HEK293T (cell line): ENCODE measurements around the gene ATP5MK.

Experiments used
- BHLHE40 ChIP-seq: fragments of 450-650 bp; IDR thresholded peaks from 2 replicates; pipeline ENCODE4 v1.6.1; 2016; ENCODE audit warnings: mild to moderate bottlenecking, moderate library complexity, borderline replicate concordance
- FOXA1 ChIP-seq: fragments of 450-650 bp; IDR thresholded peaks from 2 replicates; pipeline ENCODE4 v1.6.1; 2016; ENCODE audit warnings: mild to moderate bottlenecking
- HDGF ChIP-seq: fragments of 450-650 bp; IDR thresholded peaks from 2 replicates; pipeline ENCODE4 v1.6.1; 2017; ENCODE audit warnings: antibody characterized with exemption, borderline replicate concordance
- LEF1 ChIP-seq: fragments of 450-650 bp; IDR thresholded peaks from 2 replicates; pipeline ENCODE4 v1.6.1; 2017; ENCODE audit warnings: mild to moderate bottlenecking, borderline replicate concordance
- NFRKB ChIP-seq: fragments of 450-650 bp; IDR thresholded peaks from 2 replicates; pipeline ENCODE4 v1.6.1; 2016; ENCODE audit warnings: mild to moderate bottlenecking, moderate library complexity
- SUZ12 ChIP-seq: fragments of 450-650 bp; IDR thresholded peaks from 2 replicates; pipeline ENCODE4 v1.6.1; 2016; ENCODE audit warnings: mild to moderate bottlenecking

DNA sequence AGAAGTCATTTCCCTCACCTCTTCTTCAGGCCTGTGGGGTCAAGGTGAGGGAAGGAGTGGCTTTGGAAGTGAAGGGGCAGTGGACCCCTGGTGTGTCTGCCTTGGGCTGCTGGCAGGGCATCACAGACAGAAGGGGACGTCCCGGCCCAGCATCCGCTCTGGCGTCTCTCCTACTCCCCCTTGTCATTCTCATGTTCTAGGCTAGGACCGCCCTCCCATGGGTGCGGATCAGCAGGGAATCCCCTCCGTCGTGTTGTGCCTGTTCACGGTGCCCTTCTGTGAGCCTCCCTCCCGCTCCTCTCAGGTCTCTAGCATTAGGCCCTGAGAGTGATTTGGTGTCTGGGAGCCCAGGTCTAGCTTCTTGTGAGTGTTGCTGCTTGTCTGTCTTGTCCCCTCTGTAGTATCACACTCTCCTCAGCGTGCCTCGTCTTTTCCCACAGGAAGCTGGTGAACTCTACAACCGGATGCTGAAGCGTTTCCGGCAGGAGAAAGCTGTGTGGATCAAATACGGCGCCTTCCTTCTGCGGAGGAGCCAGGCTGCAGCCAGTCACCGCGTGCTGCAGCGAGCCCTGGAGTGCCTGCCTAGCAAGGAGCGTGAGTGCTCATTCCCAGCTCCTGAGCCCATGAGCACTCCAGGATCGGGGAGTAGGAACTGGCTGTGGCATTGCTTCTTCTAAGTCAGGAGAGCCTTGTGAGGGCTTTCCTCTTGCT is 47.4 kb upstream of the ATP5MK start:
- TF ChIP-seq FOXA1, result no peak
- no peak for TF ChIP-seq HDGF
- no peak for TF ChIP-seq NFRKB
- TF ChIP-seq LEF1, result no peak
- TF ChIP-seq BHLHE40, result no peak
- TF ChIP-seq SUZ12, result no peak
